Panc1 (cell line): Measurements from ENCODE around the gene ALPL.

Experiments
- POLR2AphosphoS5 ChIP-seq: IDR thresholded peaks from 2 replicates; pipeline ENCODE4 v1.6.1; 2012; ENCODE audit warnings: mild to moderate bottlenecking, low read depth, low read length, moderate library complexity
- REST ChIP-seq, 2 experiments: IDR thresholded peaks; 2 replicates each; pipeline ENCODE4 v1.6.1; 2011 to 2012; ENCODE audit warnings: low read depth in 2 of 2, control low read depth in 1 of 2, low read length in 1 of 2, mild to moderate bottlenecking in 1 of 2, moderate library complexity in 1 of 2; ENCODE audit not compliant: insufficient read depth in 1 of 2
- TCF7L2 ChIP-seq: IDR thresholded peaks from 2 replicates; pipeline ENCODE4 v1.6.1; 2011; ENCODE audit warnings: mild to moderate bottlenecking, low read depth, low read length, inconsistent platforms
- TF ChIP-seq, protein P1 (sequence below): fragments of 450-650 bp; IDR thresholded peaks from 2 replicates; pipeline ENCODE4 v1.5.1; 2017; ENCODE audit warnings: mild to moderate bottlenecking

DNA sequence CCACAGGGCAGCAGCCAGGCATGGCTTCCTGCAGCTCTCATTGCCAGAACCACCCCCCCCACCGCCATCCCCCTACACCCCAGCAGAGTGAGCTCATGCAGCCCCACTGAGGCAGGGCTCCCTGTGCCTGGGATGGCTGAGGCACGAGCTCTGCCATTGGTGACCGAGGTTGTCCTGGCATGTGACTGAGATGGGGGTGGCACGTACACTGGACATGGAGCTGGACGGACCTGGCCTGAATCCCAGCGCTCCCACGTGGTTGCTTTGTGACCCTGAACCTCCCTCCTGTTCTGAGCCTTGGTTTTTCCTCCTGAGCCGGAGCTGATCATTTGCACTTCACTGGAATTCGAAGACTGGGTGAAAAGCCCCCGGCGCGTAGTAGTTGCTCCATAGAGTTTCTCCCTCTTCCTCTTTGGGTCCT is 28.3 kb downstream of the ALPL start:
- TF ChIP-seq, protein P1, sequence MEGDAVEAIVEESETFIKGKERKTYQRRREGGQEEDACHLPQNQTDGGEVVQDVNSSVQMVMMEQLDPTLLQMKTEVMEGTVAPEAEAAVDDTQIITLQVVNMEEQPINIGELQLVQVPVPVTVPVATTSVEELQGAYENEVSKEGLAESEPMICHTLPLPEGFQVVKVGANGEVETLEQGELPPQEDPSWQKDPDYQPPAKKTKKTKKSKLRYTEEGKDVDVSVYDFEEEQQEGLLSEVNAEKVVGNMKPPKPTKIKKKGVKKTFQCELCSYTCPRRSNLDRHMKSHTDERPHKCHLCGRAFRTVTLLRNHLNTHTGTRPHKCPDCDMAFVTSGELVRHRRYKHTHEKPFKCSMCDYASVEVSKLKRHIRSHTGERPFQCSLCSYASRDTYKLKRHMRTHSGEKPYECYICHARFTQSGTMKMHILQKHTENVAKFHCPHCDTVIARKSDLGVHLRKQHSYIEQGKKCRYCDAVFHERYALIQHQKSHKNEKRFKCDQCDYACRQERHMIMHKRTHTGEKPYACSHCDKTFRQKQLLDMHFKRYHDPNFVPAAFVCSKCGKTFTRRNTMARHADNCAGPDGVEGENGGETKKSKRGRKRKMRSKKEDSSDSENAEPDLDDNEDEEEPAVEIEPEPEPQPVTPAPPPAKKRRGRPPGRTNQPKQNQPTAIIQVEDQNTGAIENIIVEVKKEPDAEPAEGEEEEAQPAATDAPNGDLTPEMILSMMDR = no peak
- no peak for TF ChIP-seq REST (IDR thresholded peaks at IDR 0.05; ENCODE audit: insufficient read depth in 1 of 2, low read depth in 2 of 2, low read length in 1 of 2)
- TF ChIP-seq POLR2AphosphoS5 = no peak
- no peak for TF ChIP-seq TCF7L2
